DLD1 (cell line): ENCODE results near the gene COL9A3.

Experiments
- in situ Hi-C: cut with HindIII; loops from 2 replicates; pipeline ENCODE4 v1.10.0; 2017; ENCODE audit warnings: low sequenced_read_pairs

Gene COL9A3

GRCh38 chr20:62821726-62822210 lies 4.9 kb downstream of the COL9A3 start:
- in situ Hi-C loops, result no loop called here

GRCh38 chr20:62822239-62822787 lies 5.5 kb downstream of the COL9A3 start:
- in situ Hi-C loops, result no loop called here

DNA sequence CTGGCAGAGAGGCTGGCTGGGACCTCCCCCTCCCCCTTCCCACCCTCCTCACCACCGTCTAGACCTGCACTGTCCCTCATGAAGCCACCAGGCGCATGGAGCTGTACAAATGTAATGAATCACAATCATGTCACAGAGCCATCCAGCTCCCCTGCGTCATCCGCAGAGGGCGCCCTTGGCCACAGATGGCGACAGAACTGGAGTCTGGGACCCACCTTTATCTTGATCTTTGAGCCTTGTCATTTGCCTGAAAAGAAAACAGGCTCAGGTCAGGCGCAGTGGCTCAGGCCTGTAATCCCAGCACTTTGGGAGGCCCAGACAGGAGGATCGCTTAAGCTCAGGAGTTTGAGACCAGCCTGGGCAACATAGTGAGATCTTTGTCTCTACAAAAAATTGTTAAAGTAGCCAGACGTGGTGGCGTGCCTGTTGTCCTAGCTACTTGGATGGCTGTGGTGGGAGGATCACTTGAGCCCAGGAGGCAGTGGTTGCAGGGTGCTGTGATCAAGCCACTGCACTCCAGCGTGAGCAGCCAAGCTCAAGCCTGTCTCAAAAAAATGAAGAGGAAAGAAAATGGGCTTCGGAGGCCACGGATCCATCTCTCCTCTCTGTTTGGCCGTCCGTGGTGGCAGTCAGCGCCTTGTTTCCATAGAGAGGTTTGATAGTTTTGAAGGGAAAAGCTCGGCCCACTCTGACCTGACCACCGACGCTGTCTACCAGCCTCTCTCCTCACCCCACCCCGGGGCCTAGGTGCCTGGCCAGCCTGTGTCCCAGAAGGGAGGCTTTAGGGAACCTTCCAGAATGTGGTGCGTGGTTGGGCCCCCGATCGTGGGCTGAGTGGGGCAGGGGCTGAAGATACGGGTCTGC lies 6.2 kb downstream of the COL9A3 start:
- in situ Hi-C loops, result no loop called here

- in situ Hi-C loops, result no loop called here
Observed at GRCh38 chr20:62823688-62824475, 7.0 kb downstream of the COL9A3 start.

GRCh38 chr20:62824476-62825332 lies 7.9 kb downstream of the COL9A3 start:
- in situ Hi-C loops, result no loop called here

DNA sequence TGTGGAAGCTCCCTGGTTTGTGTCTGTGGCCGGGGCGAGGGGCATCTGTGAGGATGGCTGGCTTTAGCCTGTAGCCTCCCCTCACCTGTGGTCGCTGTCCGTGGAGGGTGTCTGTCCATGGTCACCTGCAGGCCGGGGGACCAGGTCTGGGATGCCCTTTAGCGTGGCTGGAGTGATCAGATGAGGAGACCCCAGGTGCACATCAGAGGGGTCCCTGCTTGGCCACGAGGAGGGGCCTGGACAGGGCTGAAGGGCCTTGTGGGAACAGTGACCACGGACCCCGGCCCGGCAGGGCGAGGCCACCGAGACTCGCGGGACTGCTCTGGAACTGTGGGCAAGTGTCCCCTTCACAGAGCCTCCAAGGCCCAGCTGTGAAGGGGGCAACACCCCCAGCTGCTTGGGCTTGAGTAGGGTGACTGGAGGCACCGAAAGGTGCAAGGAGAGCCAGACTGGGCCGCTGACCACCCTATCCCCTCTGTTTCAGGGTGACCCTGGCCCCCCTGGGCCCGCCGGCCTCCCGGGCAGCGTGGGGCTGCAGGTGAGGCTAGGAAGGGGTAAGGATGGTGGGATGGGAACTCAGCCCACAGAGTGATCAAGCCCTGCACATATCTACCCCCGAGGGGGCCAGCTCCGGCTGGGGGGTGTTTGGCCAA lies 8.6 kb downstream of the COL9A3 start:
- in situ Hi-C loops, result no loop called here

DNA sequence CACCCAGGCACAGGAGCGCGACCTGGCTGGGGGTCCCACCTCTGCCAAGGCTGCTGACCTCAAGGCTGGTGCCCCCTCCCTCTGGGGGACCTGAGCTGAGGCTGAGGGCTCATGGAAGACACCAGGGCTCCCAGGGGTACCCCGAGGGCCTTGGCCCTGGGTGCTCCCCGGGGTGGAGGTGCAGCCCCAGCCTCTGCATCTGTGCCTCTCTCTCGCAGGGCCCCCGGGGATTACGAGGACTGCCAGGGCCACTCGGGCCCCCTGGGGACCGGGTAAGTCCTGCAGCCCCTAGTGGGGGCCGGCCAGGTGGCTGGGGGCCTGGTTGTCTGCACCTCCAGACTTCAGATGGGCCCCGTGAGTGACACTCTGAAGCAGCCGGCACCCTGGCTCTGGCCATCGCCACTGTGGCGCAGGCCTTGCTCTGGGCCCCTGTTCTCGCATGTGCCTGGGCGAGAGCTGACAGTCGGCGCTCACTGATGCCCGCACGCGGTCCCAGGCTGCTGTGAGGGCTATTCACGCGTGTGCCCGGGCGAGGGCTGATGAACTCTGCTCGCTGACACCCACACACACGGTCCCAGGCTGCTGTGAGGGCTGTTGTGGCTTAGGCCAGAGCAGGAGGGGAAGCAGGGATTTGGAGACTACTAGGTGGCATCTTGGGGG lies 9.3 kb downstream of the COL9A3 start:
- in situ Hi-C loops, result no loop called here

DNA sequence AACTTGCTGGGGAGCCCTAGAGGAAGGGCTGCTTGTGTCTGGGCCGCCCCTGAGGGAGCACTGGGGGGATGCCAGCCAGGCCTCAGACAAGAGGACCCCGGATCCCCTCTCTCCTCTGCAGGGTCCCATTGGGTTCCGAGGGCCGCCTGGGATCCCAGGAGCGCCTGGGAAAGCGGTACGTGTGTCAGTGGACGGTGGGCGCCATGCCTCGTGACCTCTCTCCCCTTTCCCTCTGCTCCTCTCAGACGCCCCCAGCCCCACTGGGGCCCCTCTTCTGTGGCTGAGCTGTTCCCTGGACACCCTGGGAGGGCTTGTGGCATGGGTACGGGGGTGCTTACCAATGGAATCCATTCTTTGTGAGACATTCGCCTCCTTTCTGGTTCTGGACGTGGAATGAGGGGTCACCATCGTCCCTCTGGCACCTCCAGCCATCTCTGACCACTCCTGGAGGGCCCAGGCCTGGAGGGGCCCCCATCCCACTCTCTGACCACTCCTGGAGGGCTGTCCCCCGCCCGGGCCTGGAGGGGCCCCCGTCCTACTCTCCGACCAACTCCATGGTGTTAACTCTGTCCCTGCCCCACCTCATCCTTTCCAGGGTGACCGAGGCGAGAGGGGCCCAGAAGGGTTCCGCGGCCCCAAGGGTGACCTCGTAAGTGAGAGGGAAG lies 9.9 kb downstream of the COL9A3 start:
- in situ Hi-C loops, result no loop called here

DNA sequence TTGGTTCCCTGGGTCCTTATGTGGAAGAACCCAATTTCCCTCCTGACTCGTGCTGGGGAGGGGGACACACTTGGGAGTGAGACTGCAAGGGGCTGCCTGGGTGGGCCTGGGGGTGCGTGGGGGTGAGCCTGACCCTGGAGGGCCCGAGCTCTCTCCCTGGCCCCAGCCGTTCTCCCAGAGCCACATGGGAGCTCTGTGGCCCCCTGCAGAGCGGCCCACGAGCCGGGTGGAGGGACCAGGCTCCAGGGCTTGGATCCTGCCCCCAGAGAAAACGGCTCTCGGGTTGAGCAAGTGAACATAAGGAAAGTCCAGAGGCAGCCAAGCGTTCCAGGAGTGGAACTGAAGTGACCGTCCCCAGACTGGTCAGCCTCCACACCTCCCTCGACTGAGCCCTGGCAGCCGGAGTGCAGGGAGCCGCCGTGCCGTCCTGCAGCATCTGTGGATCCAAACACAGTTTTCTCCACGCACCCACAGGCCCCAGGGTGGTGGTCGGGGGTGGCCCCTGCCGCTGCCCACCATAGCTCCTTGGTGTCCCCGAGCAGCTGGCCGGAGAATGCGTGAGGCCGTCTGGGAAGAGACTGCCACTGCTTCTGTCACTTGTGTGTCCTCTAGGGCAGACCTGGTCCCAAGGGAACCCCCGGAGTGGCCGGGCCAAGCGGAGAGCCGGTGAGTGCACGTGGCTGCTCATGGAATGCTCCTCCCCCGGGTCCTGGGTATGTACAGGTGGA lies 10.6 kb downstream of the COL9A3 start:
- in situ Hi-C loops, result no loop called here

- in situ Hi-C loops, result no loop called here
Observed at GRCh38 chr20:62828051-62828450, 11.2 kb downstream of the COL9A3 start.

DNA sequence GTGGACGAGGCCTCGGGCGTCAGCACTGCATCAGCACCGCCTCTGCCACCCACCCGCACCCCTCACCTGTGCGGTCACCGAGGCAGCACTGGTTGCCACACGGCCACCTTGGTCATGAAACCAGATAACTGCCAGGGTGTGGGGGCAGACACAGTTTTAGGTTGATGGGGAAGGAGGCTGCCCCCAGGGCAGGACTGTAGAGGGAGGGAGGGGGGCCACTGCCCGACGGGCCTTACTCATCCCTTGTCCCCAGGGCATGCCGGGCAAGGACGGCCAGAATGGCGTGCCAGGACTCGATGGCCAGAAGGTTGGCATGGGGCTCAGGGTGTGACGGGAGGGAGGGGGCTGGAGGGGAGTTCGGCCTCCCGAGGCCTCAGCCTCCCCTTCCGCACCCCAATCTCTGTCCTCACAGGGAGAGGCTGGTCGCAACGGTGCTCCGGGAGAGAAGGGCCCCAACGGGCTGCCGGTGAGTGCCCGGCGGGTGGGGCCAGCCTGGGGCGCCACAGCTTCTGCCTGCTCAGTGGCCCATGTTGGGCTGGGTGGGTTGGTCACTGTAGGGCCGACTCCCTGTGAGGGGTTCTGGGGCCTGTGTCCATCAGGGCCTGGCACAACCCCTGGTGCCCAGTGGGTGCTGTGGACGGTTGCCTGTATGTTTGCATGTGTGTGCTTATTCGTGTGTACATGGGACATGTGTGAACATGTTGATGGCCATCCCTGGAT lies 11.8 kb downstream of the COL9A3 start:
- in situ Hi-C loops, result no loop called here

DNA sequence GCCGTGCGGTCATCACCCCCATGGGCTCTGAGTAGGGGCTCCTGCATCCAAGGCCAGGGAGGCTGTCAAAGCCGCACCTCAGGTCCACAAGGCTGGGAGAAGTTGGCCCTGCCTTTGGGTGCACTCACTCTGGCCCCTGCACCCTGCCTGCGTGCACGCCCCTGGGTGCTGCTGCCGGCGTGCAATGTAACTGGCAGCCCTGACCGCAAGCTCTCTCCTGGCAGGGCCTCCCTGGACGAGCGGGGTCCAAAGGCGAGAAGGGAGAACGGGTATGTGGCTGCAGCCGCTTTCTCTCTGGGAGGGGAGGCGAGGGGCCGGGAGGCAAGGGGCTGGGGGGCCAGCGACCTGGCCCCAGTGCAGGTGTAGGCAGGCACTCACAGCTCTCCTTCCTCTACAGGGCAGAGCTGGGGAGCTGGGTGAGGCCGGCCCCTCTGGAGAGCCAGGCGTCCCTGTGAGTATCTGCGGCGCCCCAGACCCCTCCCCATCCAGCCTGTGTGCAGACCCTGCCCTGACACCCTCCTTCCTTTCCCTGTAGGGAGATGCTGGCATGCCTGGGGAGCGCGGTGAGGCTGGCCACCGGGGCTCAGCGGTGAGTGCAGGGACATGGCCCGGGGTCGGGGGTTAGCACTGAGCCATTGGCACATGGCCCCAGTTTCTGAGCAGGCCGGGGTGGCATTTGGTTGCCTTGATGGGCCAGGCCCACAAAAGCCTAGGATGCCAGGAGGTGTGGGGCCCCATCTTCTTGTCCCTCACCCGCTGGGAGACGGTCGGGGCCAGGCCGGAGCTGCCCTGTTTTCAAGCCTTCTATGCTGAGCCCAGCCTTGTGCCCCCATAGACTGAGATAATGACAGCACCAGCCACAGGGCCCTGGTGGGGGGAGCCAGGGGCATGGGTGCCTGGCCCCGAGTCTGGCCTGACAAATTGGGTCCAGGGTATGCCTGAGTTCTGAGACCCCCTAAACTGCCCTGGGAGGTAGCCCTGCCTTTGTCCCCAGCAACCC lies 12.7 kb downstream of the COL9A3 start:
- in situ Hi-C loops, result no loop called here

DNA sequence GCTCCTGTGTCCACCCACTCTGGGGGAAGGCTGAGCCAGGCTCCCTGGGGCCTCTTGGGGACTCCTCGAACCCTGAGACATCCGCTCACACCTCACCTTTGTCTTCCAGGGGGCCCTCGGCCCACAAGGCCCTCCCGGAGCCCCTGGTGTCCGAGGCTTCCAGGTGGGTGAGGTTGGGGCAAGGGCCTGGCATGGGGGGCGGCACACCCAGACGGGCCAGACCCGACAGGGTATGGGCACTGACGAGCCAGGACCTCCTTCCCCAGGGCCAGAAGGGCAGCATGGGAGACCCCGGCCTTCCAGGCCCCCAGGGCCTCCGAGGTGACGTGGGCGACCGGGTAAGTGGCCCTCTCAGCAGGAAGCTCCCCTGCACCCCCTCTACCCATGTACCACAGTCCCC lies 13.4 kb downstream of the COL9A3 start:
- in situ Hi-C loops, result no loop called here

DNA sequence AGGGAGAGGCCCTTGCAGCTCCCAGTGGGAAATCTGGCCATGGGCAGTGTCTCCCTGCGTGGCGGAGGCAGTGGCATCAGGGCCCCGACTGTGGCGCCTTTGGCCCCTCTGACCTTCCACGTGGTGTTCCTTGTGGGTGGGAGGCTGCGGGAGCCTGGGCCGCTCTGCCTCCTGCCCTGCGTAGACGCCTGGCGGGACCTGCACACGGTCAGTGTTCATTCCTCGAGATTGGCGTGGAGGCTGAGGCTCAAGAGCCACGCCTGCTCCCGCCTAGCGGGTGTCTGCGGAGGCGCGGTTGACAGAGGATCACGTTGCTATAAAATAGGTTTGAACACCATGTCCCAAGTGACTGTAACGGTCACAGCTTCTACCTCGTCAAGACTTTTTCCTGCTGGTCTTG lies 14.0 kb downstream of the COL9A3 start:
- in situ Hi-C loops, result no loop called here

DNA sequence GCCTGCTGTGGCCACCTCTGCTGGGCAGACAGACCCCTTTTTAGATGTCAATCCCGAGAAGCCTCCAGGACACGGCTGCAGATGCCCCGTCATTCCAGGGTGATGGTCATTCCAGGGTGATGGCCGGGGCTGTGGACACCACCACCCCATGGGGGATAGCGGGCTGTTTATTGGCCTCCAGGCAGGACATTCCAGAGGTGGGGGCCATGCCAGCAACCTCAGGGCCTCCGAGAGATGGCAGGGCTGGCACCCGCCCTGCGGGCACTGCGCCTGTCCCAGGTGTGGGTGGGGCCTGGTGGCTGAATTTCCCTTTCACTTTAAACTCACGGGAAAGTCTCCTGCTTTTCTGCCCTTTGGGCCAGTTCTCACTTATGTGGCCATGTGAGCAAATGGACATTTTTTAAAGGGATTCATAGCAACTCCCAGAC lies 14.5 kb downstream of the COL9A3 start:
- in situ Hi-C loops, result no loop called here

DNA sequence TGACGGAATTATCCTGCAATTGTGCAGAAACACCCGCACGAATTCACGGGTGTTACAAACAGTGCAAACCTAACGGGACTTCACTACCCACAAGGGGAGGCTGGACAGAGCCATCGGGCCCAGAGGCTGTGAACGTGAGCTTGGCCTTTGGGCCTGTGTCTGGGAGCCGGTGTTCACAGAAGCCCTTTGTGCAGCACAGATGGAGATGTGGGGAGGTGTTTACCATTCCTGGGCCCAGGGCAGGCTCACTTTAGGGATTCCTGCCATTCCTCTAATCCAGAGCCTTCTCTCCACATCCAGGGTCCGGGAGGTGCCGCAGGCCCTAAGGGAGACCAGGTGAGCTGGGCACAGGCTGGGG lies 15.0 kb downstream of the COL9A3 start:
- in situ Hi-C loops, result no loop called here
